NB4 (cell line): ENCODE data around the gene TIRAP.
A peak's percentile ranks its signal among the peaks of the same experiment; 100 is the strongest.

Source experiments
- DNase-seq: peaks from one replicate; pipeline ENCODE4 v3.0.0; 2010; ENCODE audit warnings: low read depth
- H3K4me3 ChIP-seq: one replicate; pipeline ENCODE4 v1.5.1; 2011; ENCODE audit warnings: mild to moderate bottlenecking, low read depth, low read length, moderate library complexity
- MYC ChIP-seq: IDR thresholded peaks from 2 replicates; pipeline ENCODE4 v1.6.1; 2011; ENCODE audit warnings: low read depth, low read length
- POLR2A ChIP-seq: IDR thresholded peaks from 2 replicates; pipeline ENCODE4 v1.6.1; 2011; ENCODE audit warnings: mild to moderate bottlenecking; ENCODE audit not compliant: insufficient read length; ENCODE audit errors: extremely low read depth
- TF ChIP-seq, protein P1 (sequence below): IDR thresholded peaks from 2 replicates; pipeline ENCODE4 v1.6.1; 2011; ENCODE audit warnings: low read depth, low read length
- TF ChIP-seq, protein P2 (sequence below): IDR thresholded peaks from one replicate; pipeline ENCODE4 v1.5.1; 2012; ENCODE audit warnings: low read depth, low read length

The TIRAP gene

DNA sequence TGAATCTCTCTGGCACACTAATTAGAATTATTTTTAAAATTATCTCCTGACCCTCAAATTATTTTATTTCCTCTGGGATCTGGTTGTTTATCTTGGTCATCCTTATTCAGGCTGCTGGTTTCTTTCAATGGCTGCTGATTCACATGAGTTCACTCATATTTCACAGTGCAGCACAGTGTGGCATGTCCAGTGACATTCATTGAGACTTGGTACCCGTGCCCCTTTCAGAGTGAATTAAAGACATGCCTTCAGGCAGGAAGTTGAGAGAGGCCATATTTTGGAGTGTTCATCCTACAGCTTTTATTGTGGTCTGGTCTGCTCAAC is 34.5 kb downstream of the TIRAP start:
- DNase-seq, result no peak
- TF ChIP-seq, protein P1, sequence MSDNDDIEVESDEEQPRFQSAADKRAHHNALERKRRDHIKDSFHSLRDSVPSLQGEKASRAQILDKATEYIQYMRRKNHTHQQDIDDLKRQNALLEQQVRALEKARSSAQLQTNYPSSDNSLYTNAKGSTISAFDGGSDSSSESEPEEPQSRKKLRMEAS, result peak; percentile 17; the same call in 1 of the 2 replicates
- TF ChIP-seq MYC, result no peak
- no peak overlapping the region for H3K4me3 ChIP-seq

- DNase-seq, result peak; percentile 85
- no peak for TF ChIP-seq POLR2A
- no peak for TF ChIP-seq MYC
- TF ChIP-seq, protein P2, sequence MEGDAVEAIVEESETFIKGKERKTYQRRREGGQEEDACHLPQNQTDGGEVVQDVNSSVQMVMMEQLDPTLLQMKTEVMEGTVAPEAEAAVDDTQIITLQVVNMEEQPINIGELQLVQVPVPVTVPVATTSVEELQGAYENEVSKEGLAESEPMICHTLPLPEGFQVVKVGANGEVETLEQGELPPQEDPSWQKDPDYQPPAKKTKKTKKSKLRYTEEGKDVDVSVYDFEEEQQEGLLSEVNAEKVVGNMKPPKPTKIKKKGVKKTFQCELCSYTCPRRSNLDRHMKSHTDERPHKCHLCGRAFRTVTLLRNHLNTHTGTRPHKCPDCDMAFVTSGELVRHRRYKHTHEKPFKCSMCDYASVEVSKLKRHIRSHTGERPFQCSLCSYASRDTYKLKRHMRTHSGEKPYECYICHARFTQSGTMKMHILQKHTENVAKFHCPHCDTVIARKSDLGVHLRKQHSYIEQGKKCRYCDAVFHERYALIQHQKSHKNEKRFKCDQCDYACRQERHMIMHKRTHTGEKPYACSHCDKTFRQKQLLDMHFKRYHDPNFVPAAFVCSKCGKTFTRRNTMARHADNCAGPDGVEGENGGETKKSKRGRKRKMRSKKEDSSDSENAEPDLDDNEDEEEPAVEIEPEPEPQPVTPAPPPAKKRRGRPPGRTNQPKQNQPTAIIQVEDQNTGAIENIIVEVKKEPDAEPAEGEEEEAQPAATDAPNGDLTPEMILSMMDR, result no peak
- TF ChIP-seq, protein P1, result no peak
- H3K4me3 ChIP-seq, result peak overlapping the region; percentile 46
These were observed 35.1 kb downstream of the TIRAP start for GRCh38 chr11:126317756-126318573.

GRCh38 chr11:126318574-126319373 is 35.9 kb downstream of the TIRAP start:
- peak; percentile 98 for DNase-seq
- TF ChIP-seq MYC, result peak; percentile 81; the same call in 1 of the 2 replicates
- TF ChIP-seq, protein P1, result peak; percentile 86
- peak; percentile 41 for TF ChIP-seq POLR2A
- TF ChIP-seq, protein P2, result no peak
- peak overlapping the region; percentile 46 for H3K4me3 ChIP-seq

DNA sequence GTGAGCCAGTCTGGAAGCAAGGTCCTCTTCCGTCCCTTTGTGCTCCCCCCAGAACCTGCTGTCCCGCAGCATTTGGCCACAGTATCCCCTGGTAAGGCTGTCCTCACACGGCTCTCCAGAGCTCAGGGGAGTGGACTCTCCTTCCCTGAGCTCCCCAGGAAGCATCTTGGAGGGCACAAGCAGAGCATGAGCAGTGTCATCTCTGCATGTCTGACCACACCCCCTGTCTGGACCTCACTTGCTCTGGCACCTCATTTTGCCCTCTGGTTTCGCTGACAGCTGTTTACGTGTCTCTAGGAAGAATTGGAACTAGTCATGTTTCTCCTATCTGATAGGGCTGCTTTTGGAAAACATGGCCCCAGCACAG is 36.5 kb downstream of the TIRAP start:
- TF ChIP-seq, protein P2, result no peak
- TF ChIP-seq MYC (no peak), POLR2A (no peak)
- TF ChIP-seq, protein P1, result no peak
- peak overlapping the region; percentile 7 for H3K4me3 ChIP-seq
- no peak for DNase-seq

GRCh38 chr11:126322996-126323395 is 40.1 kb downstream of the TIRAP start:
- no peak for DNase-seq
- TF ChIP-seq, protein P1, result no peak
- TF ChIP-seq, protein P2, result no peak
- TF ChIP-seq POLR2A (no peak), MYC (no peak)
- no peak overlapping the region for H3K4me3 ChIP-seq
